DOHH2 (cell line): ENCODE measurements around the gene CAMTA2.

Experiments used
- H3F3A ChIP-seq: fragments of 200-600 bp; sonication (generic), shearing (Covaris generic); 2 replicates; pipeline ENCODE4 v1.6.0; 2016; ENCODE audit warnings: antibody characterized with exemption, mild to moderate bottlenecking; ENCODE audit not compliant: control insufficient read depth, insufficient read depth
- H3K27ac ChIP-seq: fragments of 200-600 bp; sonication (generic); 2 replicates; pipeline ENCODE4 v1.5.1; 2014; ENCODE audit warnings: low read depth, mild to moderate bottlenecking, low read length, moderate library complexity
- H3K27me3 ChIP-seq: fragments of 200-600 bp; sonication (generic); 2 replicates; pipeline ENCODE4 v1.6.1; 2014; ENCODE audit warnings: mild to moderate bottlenecking, low read length, mixed read lengths; ENCODE audit not compliant: control insufficient read depth
- H3K36me3 ChIP-seq: fragments of 200-600 bp; sonication (generic); 2 replicates; pipeline ENCODE4 v1.6.1; 2014; ENCODE audit warnings: mild to moderate bottlenecking, low read length, moderate library complexity, mixed read lengths; ENCODE audit not compliant: control insufficient read depth
- H3K4me1 ChIP-seq: fragments of 200-600 bp; sonication (generic); 2 replicates; pipeline ENCODE4 v1.6.1; 2014; ENCODE audit warnings: mild to moderate bottlenecking, low read length, mixed read lengths; ENCODE audit not compliant: control insufficient read depth
- H3K4me2 ChIP-seq: fragments of 200-600 bp; sonication (generic); 2 replicates; pipeline ENCODE4 v1.6.0; 2014; ENCODE audit warnings: mild to moderate bottlenecking, low read length, moderate library complexity
- H3K4me3 ChIP-seq: fragments of 200-600 bp; sonication (generic); 2 replicates; pipeline ENCODE4 v1.5.1; 2014; ENCODE audit warnings: mild to moderate bottlenecking, low read length, mixed read lengths
- H3K79me2 ChIP-seq: fragments of 200-600 bp; sonication (generic); 2 replicates; pipeline ENCODE4 v1.6.1; 2014; ENCODE audit warnings: mild to moderate bottlenecking, low read length, mixed read lengths; ENCODE audit not compliant: control insufficient read depth
- H3K9me2 ChIP-seq: fragments of 200-600 bp; sonication (generic); replicated peaks from 2 replicates; pipeline ENCODE4 v1.6.1; 2014; ENCODE audit warnings: mild to moderate bottlenecking, low read length, mixed read lengths; ENCODE audit not compliant: control insufficient read depth
- H3K9me3 ChIP-seq: fragments of 200-600 bp; sonication (generic); 2 replicates; pipeline ENCODE4 v1.6.1; 2014; ENCODE audit warnings: antibody characterized with exemption, low read length, mixed read lengths; ENCODE audit not compliant: control insufficient read depth, insufficient read depth
- H4K20me1 ChIP-seq: fragments of 200-600 bp; sonication (generic); 2 replicates; pipeline ENCODE4 v1.6.0; 2014; ENCODE audit warnings: low read depth, mild to moderate bottlenecking, antibody characterized with exemption, low read length, moderate library complexity; ENCODE audit not compliant: control insufficient read depth, insufficient read depth
- EZH2phosphoT487 ChIP-seq: fragments of 200-600 bp; sonication (generic); IDR thresholded peaks from 2 replicates; pipeline ENCODE4 v1.6.1; 2017; ENCODE audit warnings: borderline replicate concordance, mild to moderate bottlenecking, antibody characterized with exemption, low read length, moderate library complexity, mixed read lengths
- TF ChIP-seq, protein P1 (sequence below): fragments of 200-600 bp; sonication (generic); IDR thresholded peaks from one replicate; pipeline ENCODE4 v1.5.1; 2014; ENCODE audit warnings: antibody characterized with exemption, mild to moderate bottlenecking, low read depth, low read length; ENCODE audit not compliant: poor library complexity, severe bottlenecking

The CAMTA2 gene

DNA sequence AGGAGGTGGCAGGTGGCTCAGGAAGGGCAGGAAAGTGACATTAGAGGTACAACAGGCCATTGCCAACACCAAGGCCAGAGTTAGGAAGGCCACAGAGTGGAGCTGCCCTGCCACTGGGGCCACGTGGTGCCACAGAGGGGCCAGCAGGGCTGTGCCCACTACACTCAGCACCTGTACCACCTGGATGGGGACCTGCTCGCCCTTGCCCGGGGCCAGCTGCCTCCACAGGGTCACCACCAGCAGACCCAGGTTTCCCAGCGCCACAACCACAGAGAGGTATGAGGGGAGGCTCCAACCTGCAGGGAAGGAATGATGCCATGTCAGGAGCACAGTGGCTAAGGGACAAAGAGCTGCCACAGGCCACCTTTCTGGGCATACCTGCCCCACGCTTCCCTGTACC is 46.6 kb upstream of the CAMTA2 start:
- Histone ChIP-seq H3K9me2 (no peaks in the 10 kb centered on the region), H3K79me2 (no peaks in the 10 kb centered on the region), H3K27me3 (0 out of 2 replicates have a peak, but pooled peaks cover 5% of the 10 kb centered on the region), H3K36me3 (no peaks in the 10 kb centered on the region), H3K4me2 (no peak overlapping the region), H3F3A (peaks cover 8% of the 10 kb centered on the region), H3K9me3 (no peaks in the 10 kb centered on the region), H4K20me1 (no peaks in the 10 kb centered on the region), H3K4me3 (no peak overlapping the region), H3K27ac (no peak overlapping the region), H3K4me1 (peaks cover 34% of the 10 kb centered on the region)
- no peak for TF ChIP-seq EZH2phosphoT487
- TF ChIP-seq, protein P1, sequence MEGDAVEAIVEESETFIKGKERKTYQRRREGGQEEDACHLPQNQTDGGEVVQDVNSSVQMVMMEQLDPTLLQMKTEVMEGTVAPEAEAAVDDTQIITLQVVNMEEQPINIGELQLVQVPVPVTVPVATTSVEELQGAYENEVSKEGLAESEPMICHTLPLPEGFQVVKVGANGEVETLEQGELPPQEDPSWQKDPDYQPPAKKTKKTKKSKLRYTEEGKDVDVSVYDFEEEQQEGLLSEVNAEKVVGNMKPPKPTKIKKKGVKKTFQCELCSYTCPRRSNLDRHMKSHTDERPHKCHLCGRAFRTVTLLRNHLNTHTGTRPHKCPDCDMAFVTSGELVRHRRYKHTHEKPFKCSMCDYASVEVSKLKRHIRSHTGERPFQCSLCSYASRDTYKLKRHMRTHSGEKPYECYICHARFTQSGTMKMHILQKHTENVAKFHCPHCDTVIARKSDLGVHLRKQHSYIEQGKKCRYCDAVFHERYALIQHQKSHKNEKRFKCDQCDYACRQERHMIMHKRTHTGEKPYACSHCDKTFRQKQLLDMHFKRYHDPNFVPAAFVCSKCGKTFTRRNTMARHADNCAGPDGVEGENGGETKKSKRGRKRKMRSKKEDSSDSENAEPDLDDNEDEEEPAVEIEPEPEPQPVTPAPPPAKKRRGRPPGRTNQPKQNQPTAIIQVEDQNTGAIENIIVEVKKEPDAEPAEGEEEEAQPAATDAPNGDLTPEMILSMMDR = no peak

DNA sequence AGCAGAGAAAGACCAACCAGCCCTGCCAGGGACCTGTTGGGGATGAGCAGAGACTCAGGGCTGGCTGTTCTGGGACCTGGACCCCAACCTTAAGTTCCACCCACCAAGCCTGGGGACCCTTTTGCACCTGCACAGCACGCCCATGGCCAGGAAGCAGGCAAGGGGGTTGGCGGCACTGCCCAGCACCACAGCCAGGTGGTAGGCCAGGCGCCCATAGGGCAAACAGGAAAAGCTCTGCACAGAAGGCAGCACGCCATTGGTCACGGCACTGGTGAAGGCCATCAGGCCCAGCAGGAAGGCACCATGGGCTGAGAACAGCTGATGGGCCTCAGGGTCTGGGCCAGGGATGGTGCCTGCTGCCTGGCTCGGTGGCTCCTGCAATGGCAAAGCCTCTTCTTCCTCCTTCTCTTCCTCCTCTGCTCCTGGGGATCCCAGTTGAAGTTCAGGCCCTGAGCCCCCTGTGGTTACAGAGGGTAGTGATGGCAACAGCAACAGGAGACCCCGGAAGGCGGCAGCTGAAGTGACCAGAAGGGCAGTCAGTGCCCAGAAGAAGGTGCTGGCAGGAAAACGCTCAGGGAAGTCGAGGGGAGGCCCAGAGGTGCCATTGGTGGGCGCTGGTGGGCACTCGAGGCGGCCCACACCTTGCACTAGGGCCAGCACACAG is 46.0 kb upstream of the CAMTA2 start:
- H3K36me3 ChIP-seq = no peaks in the 10 kb centered on the region
- peaks cover 8% of the 10 kb centered on the region for H3F3A ChIP-seq
- no peaks in the 10 kb centered on the region for H3K9me3 ChIP-seq
- 0 out of 2 replicates have a peak, but pooled peaks cover 5% of the 10 kb centered on the region for H3K27me3 ChIP-seq
- H3K79me2 ChIP-seq = no peaks in the 10 kb centered on the region
- TF ChIP-seq, protein P1 = peak; percentile 24
- TF ChIP-seq EZH2phosphoT487 = no peak
- H3K9me2 ChIP-seq = no peaks in the 10 kb centered on the region
- peaks cover 34% of the 10 kb centered on the region for H3K4me1 ChIP-seq
- H3K27ac ChIP-seq = no peak overlapping the region
- H3K4me3 ChIP-seq = no peak overlapping the region
- no peaks in the 10 kb centered on the region for H4K20me1 ChIP-seq
- H3K4me2 ChIP-seq = no peak overlapping the region

DNA sequence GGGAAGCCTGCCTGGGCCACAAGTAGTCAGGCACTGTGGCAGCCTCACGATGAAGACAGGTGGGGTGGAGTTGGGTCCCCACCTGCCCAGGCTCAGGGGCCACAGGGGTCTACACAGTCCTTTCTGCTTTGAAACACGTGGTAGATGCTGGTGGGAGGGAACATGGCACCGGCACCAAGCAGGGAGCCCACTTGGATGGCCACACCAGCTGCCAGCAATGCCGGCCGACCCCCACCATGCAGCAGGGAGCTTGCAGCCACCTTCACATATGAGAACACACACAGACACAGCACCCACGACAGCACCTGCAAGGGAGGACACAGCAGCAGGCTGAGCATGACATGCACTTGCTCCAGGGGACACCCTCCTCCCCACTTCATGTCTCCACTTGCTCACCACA is 45.4 kb upstream of the CAMTA2 start:
- H3K9me2 ChIP-seq = no peaks in the 10 kb centered on the region
- no peak for TF ChIP-seq EZH2phosphoT487
- TF ChIP-seq, protein P1 = no peak
- H3K9me3 ChIP-seq = no peaks in the 10 kb centered on the region
- no peaks in the 10 kb centered on the region for H3K79me2 ChIP-seq
- no peak overlapping the region for H3K4me3 ChIP-seq
- H3K27me3 ChIP-seq = 0 out of 2 replicates have a peak, but pooled peaks cover 5% of the 10 kb centered on the region
- H3F3A ChIP-seq = peaks cover 12% of the 10 kb centered on the region
- H3K36me3 ChIP-seq = no peaks in the 10 kb centered on the region
- H3K4me2 ChIP-seq = no peak overlapping the region; the same call in 1 of the 2 replicates
- H3K27ac ChIP-seq = no peak overlapping the region
- no peaks in the 10 kb centered on the region for H4K20me1 ChIP-seq
- H3K4me1 ChIP-seq = peaks cover 34% of the 10 kb centered on the region
